NT2/D1 (cell line): ENCODE measurements around the gene TOR2A.

Experiments
- SUZ12 ChIP-seq: IDR thresholded peaks from 2 replicates; pipeline ENCODE4 v1.6.1; 2011; ENCODE audit not compliant: insufficient read length, insufficient read depth; ENCODE audit errors: extremely low read depth
- YY1 ChIP-seq: IDR thresholded peaks from 2 replicates; pipeline ENCODE4 v1.6.1; 2011; ENCODE audit not compliant: insufficient read length, insufficient read depth
- ZNF274 ChIP-seq: IDR thresholded peaks from 2 replicates; pipeline ENCODE4 v1.6.1; 2011; ENCODE audit warnings: mild to moderate bottlenecking, low read depth, low read length

- TF ChIP-seq ZNF274 (no peak), YY1 (no peak), SUZ12 (no peak)
Measured at GRCh38 chr9:127703289-127703946, 31.7 kb downstream of the TOR2A start.
